ENCODE results near the gene MTHFD1L. TPM values are rescaled to one million over a fixed set of nuclear protein-coding genes. Genes with fewer than 3 reads are reported as not detected.

MTHFD1L gene
- total RNA-seq, 4 donors from 2014 or later: 3.3 to 7.8 (median 3.8) TPM

- TF ChIP-seq CTCF (IDR thresholded peaks at IDR 0.05; ENCODE audit: low read depth): no peak
Measured at GRCh38 chr6:151098166-151098565, 232.7 kb downstream of the MTHFD1L start.

GRCh38 chr6:151100326-151100725 is 234.8 kb downstream of the MTHFD1L start:
- TF ChIP-seq CTCF (IDR thresholded peaks at IDR 0.05; ENCODE audit: low read depth): no peak

GRCh38 chr6:151101161-151101815 is 235.8 kb downstream of the MTHFD1L start:
- TF ChIP-seq CTCF (IDR thresholded peaks at IDR 0.05; ENCODE audit: low read depth): no peak

- TF ChIP-seq CTCF (IDR thresholded peaks at IDR 0.05; ENCODE audit: low read depth): no peak
Measured at GRCh38 chr6:151101816-151102694, 236.6 kb downstream of the MTHFD1L start.

GRCh38 chr6:151103266-151103665 is 237.8 kb downstream of the MTHFD1L start:
- no peak for TF ChIP-seq CTCF (IDR thresholded peaks at IDR 0.05; ENCODE audit: low read depth)

- TF ChIP-seq CTCF (IDR thresholded peaks at IDR 0.05; ENCODE audit: low read depth): no peak
Measured at GRCh38 chr6:151107897-151108427, 242.5 kb downstream of the MTHFD1L start.

GRCh38 chr6:151108548-151108947 is 243.0 kb downstream of the MTHFD1L start:
- no peak for TF ChIP-seq CTCF (IDR thresholded peaks at IDR 0.05; ENCODE audit: low read depth)
